IPS-18a (cell line): ENCODE results near the gene LSM7.
A peak's percentile ranks its signal among the peaks of the same experiment; 100 is the strongest.

Source experiments
- H3K27ac ChIP-seq: one replicate; pipeline ENCODE4 v1.5.1; 2013; ENCODE audit warnings: low read length
- H3K27me3 ChIP-seq: one replicate; pipeline ENCODE4 v1.6.1; 2013; ENCODE audit warnings: mild to moderate bottlenecking, low read length; ENCODE audit not compliant: control insufficient read depth, insufficient read depth
- H3K36me3 ChIP-seq: one replicate; pipeline ENCODE4 v1.6.1; 2013; ENCODE audit warnings: low read depth, low read length; ENCODE audit not compliant: control insufficient read depth
- H3K4me1 ChIP-seq: one replicate; pipeline ENCODE4 v1.6.1; 2013; ENCODE audit warnings: low read depth, low read length; ENCODE audit not compliant: control insufficient read depth
- H3K4me3 ChIP-seq: one replicate; pipeline ENCODE4 v1.5.1; 2013; ENCODE audit warnings: low read length
- H3K9ac ChIP-seq: one replicate; pipeline ENCODE4 v1.6.1; 2013; ENCODE audit warnings: mild to moderate bottlenecking, low read length, moderate library complexity
- H3K9me3 ChIP-seq: one replicate; pipeline ENCODE4 v1.6.1; 2013; ENCODE audit warnings: low read depth, low read length; ENCODE audit not compliant: control insufficient read depth

LSM7 gene

DNA sequence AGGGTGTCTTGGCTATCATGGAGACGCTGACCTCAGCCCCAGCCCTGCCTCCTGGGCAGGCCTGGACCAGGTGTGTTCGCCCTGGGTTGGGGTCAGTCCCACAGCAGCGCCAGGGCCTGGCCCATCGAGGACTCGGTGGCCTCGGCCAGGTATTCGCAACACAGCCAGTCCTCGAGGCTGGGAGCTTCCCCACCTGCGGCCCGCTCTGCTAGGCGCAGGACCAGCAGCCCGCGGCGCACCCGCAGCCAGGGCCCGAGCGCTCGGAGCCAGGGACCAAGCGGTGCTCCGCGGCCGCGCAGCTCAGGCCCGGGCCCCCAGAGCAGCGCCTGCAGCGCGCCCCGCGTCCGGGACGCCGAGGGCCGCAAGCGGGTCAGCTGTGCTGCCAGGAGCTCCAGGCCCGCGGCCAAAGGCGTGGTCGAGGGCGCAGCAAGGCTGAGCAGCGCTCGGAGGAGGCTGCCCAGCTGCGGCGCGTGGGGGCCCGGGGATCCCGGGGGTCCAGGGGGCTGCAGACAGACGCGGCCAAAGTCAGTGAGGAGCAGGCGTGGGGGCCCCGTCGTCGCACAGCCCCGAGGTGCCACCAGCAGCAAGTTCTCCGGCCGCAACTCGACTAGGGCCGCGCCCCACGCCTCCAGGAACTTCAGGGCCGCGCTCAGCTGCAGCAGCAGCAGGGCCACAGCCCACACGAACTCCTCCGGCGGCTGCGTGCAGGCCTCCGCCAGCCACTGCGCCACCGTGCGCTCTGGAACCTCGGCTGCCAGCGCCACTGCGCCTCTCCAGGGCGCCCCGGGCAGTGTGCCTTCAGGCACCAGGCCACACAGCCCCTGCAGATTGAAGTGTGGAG, 52.6 kb downstream of the LSM7 start:
- no peaks in the 10 kb centered on the region for H3K27me3 ChIP-seq
- peaks cover 12% of the 10 kb centered on the region for H3K36me3 ChIP-seq
- H3K4me3 ChIP-seq = no peak overlapping the region
- no peak overlapping the region for H3K9ac ChIP-seq
- no peak overlapping the region for H3K27ac ChIP-seq
- no peaks in the 10 kb centered on the region for H3K9me3 ChIP-seq
- H3K4me1 ChIP-seq = peaks cover 3% of the 10 kb centered on the region

DNA sequence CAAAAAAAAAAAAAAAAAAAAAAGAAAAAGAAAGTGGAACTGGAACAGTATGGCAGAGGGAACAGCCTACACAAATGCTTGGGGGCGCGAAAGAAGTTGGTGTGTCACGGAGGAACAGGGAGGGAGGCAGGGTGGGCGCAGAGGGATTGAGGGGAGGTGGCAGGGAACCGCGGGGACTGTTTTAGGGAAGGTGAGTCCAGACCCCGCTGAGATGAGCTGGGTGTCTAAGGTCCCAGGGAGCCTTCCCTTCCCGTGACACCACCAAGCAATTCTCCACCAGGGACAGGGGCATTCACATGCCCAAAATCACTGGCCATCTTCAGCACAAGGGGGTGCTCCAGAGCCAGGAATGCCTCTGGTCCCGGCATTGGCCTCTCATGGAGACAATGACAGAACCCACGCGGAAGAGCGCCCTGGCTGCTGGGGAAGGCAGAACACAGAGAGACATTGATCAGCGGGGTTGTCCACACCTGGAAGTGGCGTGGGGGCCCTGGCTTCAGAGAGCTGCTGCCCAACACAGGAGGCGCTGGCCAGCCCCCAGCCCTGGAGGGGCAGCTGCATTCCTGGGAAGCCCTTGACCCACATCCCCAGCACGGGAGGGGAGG, 53.4 kb downstream of the LSM7 start:
- H3K9ac ChIP-seq = no peak overlapping the region
- no peak overlapping the region for H3K4me3 ChIP-seq
- H3K36me3 ChIP-seq = peaks cover 12% of the 10 kb centered on the region
- H3K4me1 ChIP-seq = peaks cover 3% of the 10 kb centered on the region
- H3K9me3 ChIP-seq = no peaks in the 10 kb centered on the region
- H3K27me3 ChIP-seq = no peaks in the 10 kb centered on the region
- no peak overlapping the region for H3K27ac ChIP-seq

DNA sequence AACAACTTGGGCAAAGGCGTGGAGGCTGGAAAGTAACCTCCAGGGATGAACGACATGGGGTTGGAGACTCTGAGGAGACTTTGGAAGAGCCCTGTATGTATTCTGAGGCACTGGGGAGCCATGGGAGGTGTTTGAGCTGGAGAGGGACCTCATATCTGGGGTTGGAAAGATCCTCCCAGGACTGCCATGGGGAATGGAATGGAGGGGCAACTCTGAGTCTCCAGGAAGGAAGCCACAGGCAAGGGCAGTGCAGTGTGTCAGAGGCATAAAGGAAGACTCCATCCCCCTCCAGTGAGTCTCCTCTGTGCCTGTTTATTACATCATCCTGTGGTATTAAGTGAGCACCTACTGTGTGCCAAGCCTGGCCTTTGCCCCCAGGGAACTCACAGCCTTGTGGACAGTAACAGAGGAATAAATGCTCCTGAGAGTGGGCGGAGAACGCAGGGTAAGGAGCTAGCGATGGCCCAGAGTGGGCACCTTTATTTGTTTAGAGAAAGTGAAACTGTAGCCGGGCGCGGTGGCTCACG, 54.1 kb downstream of the LSM7 start:
- H3K4me1 ChIP-seq = peaks cover 3% of the 10 kb centered on the region
- no peaks in the 10 kb centered on the region for H3K27me3 ChIP-seq
- no peaks in the 10 kb centered on the region for H3K9me3 ChIP-seq
- peaks cover 12% of the 10 kb centered on the region for H3K36me3 ChIP-seq
- no peak overlapping the region for H3K9ac ChIP-seq
- no peak overlapping the region for H3K4me3 ChIP-seq
- H3K27ac ChIP-seq = no peak overlapping the region

DNA sequence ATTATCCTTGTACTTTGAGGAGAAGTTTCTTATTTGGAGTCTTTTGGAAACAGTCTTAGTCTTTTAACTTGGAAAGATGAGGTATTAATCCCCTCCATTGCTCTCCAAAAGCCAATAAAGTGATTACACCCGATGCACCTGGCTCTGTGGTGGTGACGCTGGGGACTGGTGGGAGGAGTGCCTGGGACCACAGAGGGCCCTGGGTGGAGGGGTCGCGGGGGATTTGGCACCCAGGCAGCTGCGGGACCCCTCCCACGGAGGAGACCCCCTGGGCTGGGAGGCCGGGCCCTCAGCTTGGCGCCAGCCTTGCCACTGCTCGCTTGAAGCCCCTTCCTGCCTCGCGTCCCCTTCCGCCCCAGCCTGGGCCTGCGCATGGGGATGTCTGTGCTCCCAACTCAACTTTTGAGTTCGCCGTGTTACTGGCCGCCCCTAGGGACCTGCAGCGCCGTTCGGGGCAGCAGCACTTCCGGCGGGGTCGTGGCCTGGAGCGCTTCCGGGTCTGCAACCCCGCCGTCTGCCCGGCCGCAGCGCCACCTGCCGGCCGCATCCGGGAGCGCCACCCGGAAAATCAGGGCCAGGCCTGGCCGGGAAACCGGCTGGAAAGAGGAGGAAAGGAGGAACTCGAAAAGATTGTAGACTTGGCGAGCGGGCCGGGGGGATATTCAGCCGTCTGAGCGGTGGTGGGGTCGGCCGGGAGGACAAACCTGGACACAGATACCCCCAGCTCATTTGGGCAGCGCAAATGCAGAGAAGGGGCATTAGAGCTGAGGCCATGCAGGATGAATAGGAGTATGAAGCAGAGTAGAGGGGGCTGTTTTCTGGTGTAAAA, 54.8 kb downstream of the LSM7 start:
- Histone ChIP-seq H3K9ac (no peak overlapping the region), H3K36me3 (peaks cover 12% of the 10 kb centered on the region)

More for the DNA sequence above, 54.8 kb downstream of the LSM7 start:
- peaks cover 3% of the 10 kb centered on the region for H3K4me1 ChIP-seq
- H3K27me3 ChIP-seq = no peaks in the 10 kb centered on the region
- H3K4me3 ChIP-seq = peak overlapping the region; percentile 45
- H3K27ac ChIP-seq = no peak overlapping the region
- H3K9me3 ChIP-seq = no peaks in the 10 kb centered on the region
